HT-29 (cell line): ENCODE results near the gene MAP2K3. TPM values are rescaled to one million over a fixed set of nuclear protein-coding genes. Genes with fewer than 3 reads are reported as not detected.
"Not testable (repeated sequence)": the region's sequence is repeated elsewhere in the genome, so short reads cannot be mapped to it uniquely, and the experiment has no call there.

Experiments
- DNase-seq: peaks from one replicate; pipeline ENCODE4 v3.0.0-alpha.2; 2015; ENCODE audit warnings: low spot score
- total RNA-seq: library from RNA; depleted of rRNA; stranded (reverse); fragments of >200 nt; shearing (Covaris generic); gene quantifications from 2 replicates; pipeline ENCODE4 v1.2.3, GENCODE V29; 2014

The MAP2K3 gene
- total RNA-seq, 1 experiment from 2014 or later: 89.9 TPM

DNA sequence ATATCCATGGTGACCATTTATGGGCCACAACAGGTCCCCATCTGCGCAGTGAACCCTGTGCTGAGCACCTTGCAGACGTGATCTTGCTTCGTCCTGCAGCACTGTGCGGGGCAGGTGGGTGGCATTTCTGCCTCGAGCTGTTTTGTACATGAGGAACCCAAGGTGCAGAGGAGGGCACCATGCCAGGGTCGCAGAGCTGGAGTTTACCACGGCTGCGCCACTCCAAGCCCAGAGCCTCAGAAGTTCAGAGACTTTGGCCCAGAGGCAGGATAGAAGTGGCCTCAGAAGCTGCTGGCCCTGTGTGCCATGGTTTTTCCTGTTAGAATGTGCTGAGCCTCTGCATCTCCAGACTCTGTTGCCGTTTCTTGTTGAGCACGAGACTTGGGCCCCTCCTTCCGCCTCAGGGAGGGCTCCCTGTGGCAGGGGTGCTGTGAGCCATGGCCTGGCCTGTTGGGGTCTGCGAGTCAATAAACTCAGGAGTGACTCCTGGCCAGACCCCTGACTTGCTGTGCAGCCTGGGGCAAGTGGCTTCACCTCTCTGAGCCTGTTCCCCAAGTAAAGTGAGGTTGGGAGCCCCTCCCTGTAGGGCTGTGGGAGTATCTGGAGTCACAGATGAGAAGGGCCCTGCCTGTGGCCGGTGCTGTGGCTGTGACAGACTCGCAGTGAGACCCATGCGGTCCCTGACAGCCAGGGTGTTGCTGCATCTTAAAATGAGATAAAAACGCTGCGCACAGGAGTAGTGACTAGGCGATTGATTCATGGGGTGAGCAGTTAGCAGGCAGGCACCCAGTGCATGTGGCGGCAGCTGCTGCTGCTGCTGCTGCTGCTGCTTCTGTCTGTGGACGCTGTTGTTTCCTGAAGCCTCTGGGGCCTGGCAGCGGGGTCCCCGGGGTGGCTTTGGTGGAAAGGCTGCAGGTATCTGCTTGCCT is 11.8 kb downstream of the MAP2K3 start:
- DNase-seq: no peak

DNA sequence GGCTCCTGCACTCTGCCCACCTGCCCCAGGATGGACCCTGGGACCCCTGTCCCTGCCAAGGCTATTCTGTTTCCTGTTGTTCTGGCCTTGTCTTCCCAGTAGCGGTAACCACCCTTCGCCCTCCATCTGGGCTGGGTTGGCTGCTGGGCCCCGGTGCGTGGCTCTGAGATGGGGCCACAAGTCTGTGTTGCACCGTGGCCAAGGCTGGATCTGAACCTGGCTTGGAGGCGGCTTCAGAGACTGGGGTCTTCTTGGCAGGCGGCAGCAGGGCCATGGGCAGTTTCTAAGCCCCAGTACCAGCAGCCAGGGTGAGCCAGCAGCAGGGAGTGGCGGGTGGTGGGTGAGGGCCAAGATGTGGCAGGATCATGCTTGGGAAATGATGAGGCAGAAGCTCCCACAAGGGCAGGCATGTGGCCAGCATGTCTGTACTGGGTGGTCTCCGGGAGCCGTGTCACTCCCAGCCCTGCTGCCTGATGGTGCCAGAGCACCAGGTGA is 12.6 kb downstream of the MAP2K3 start:
- no peak for DNase-seq

DNA sequence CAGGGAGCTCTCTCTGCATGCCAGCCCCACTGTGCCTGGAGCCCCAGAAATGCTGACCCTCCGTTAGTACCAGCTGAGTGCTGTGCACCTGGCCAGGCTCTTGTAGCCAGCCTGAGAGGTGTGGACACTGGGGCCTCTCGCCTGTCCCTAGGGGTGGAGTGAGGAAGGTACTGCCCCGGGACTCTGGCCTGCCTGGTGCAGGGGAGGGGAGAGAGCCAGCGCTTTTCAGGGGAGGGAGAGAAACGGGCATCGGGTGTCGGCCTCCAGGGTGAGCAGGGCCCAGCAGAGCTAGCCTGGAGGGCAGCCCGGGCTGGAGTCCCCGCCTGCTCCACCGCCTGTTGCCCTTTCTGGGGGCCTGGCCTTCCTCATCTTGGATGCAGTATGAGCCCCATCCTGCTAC is 13.1 kb downstream of the MAP2K3 start:
- DNase-seq: no peak

DNA sequence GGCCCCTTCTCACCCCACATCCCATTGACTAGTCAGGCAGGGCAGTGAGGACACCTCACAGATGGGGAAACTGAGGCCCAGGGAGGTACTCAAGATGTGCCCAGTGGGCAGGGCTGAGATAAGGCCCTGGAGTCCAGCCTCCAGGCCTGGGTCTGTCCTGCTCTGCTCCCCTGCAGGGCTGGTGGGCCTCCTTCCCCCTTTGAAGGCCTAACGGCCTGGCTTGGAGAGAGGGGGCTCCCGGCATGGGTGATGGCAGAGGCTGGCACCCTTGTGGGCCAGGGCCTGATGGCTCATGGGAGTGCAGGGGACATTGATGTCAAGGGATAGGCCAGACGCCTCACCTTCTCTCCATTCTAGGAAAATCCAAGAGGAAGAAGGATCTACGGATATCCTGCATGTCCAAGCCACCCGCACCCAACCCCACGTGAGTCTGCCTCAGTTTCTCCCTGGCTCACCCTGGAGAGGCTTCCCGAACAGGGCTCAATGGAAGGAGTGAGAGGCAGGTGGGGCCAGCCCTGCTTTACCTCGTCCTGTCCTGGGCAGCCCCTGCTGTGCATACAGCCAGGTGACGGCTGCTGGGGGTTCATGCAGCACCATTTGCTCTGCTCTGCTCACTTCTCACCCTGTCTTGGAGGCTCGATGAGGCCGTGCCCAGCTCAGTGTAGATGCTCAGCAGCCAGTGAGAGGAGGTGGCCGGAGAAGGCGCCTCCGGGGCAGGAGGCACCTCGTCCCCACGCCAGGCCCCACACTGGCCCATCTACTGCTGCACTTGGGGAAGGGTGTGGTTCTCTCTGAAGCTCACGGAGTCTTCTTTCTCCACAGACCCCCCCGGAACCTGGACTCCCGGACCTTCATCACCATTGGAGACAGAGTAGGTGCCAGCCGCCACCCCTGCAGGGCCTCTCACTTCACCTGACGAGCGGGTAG is 13.8 kb downstream of the MAP2K3 start:
- DNase-seq: no peak

DNA sequence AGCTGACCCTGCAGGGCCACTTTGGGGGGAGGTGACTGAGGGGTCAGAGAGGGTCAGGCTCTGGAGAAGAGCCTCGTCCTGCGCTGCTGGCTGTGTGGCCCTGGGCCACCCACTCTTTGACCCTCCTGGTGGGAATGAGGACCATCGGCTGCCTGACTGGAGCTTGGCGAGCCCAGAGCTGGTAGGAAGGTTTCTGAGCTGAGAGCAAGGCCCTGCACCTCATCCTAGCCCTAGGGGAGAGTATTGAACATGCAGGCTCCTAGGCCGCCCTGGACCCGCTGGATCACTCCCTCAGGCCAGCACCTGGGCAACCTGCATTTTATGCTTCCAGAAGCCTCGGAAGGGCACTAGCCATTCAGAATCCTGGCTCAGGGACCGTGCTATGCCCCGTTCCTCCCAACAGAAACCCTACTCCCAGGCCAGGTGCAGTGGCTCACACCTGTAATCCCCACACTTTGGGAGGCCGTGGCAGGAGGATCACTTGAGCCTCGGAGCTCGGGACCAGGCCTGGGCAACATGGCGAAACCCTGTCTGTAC is 14.5 kb downstream of the MAP2K3 start:
- DNase-seq: no peak

DNA sequence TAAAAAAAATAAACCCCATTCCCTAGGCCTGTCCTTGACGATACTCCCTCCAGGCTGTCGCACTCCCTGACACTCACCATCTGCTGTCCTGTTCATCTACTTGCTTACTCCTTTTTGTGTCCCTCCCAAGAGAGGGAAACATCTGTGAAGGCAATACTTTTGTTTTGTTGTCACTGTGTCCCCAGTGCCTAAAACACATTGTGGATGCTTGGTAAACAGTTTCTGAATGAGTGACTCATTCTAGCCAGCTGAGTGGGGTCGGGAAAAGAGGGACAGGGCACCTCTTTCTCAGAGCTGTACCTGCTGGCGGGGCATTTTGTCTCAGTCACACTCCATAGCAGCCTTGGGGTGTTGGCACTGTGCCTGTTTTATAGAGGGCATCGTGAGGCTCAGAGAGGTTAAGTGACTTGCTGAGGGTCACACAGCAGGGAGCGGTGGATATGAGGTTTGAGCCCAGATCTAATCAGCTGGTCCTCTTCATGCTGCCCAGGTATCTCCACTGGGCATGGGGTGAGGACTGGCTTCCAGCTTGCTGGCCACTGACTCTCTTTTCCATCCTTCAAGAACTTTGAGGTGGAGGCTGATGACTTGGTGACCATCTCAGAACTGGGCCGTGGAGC is 15.6 kb downstream of the MAP2K3 start:
- no peak for DNase-seq

DNA sequence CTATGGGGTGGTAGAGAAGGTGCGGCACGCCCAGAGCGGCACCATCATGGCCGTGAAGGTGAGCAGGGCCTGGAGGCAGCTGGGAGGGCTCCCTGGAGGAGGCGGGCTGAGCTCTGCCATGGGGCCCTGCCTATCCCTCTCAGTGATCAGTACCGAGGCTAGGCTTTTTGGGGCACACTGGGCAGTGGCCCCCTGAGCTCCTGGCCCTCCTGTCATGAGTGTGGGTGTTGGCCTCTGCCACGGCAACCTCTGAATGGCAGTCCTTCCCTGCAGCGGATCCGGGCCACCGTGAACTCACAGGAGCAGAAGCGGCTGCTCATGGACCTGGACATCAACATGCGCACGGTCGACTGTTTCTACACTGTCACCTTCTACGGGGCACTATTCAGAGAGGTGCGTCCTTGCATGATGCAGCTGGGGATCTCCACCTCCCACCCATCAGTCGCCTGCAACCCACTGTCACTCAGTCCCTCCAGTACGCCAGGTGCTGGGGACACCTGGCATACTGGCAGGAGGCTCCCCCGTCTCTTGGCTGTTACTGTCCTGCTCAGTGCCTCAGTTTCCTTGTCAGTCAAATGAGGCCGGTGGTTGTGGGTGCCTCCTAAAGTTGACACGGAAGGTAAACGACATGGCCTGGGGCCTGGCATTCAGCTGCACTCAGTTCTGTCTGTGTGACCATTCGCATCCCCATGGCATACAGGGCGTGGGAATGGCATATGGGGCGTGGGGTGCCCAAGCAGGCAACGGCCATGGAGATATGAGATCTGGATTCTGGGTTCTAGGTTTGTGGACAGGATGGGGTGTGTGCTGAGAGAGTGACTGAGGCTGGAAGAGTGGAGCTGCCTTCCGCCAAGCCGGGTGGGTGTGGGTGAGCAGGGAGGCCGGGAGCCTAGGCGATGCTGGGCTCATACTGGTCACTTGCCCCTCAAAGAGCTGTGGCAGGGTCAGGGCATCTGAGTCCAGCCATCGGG is 16.4 kb downstream of the MAP2K3 start:
- no peak for DNase-seq

DNA sequence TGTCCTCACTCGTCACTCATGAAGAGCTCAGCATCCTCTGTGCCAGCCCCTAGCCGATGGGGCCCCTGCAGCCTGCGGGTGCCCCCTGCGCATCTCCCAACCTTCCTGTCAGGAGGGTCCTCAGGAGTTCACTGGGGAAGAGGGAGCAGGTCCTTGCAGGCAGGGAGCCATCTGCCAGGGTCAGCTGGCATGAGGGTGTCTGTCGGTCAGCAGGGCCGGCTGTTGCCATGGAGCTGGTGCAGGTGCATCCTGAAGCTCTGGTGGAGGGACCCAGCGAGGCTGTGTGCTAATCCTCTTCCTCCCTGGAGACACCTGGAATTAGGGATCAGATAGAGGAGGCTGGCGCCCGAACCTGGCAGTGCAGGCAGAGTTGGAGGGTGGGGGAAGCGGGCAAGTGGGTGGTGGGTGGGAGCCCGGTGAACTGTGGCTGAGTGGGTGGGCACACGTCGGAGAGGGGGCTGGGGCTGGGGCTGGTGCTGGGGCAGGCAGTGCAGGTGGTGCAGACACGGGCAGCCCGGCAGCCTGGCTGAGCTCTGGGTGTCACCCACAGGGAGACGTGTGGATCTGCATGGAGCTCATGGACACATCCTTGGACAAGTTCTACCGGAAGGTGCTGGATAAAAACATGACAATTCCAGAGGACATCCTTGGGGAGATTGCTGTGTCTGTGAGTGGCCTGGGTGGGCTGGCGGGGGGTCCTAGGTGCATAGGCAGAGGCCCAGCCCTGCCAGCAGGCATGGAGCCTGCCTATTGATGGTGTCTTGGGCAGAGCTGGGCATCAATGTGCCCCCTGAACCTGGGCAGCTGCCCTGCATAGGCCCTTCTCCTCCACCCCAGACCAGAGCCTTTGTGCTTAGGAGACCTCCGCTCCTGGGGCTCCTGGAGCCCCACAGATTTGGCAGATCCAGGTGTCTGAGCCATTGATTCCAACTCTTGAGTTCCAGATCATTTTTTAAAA is 17.4 kb downstream of the MAP2K3 start:
- DNase-seq: no peak

DNA sequence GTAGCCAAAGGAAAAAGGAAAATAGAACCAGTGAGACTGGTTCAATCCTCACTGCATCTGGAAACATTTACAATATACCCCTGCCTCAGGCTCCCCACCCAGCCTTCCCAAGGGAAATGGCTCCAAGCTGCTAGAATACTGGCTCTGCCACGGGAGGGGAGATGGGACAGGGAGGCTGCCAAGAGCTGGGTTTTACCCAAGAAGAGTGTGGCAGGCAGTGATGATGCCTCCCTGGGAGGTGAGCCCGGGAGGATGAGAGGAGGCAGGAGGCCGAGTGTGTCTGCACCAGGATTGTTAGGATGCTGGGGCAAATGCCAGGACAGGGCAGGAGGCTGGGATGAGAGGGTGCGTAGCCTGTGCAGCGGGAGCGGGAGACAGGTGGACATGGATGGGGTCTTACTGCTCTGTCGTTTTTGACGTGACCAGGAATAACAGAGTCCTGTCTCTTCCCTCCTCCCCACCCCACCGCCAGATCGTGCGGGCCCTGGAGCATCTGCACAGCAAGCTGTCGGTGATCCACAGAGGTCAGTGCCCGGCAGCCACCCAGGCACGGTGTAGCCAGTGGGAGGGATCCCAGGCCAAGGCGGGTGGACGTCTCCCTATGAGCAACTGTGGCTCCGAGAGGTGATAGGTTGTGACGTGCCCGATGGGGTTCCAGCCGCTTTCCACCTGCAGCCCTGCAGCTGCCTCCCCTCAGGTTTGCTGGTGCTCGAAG is 18.4 kb downstream of the MAP2K3 start:
- no peak for DNase-seq

DNA sequence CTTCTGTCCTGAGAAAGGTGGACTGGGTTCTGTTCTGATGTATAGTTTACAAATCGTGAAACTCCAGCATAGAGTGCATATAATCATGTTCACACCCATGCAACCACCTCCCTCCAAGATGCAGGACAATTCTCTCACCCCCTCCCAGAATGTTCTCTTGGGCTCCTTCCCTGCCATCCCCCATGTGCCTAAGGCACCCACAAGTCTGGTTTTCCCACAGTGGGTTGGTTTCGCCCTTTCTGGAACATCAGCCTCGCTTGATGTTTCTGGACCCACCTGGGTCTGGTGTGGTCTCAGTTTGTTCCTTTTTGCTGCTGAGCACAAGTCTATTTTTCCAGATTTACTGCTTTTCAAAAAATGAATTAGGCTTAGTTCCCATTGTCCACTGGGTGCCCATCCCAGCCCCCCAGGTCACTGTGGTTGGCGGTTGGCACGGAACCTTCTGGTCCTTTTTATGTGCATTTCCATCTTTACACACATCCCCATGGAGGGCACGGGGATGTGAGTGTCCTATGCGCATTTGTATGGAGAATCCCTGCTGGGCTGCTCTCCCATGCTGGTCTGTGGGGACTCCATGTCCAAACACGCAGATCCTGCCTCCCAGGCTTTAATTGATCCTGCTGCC is 19.0 kb downstream of the MAP2K3 start:
- no peak for DNase-seq

DNA sequence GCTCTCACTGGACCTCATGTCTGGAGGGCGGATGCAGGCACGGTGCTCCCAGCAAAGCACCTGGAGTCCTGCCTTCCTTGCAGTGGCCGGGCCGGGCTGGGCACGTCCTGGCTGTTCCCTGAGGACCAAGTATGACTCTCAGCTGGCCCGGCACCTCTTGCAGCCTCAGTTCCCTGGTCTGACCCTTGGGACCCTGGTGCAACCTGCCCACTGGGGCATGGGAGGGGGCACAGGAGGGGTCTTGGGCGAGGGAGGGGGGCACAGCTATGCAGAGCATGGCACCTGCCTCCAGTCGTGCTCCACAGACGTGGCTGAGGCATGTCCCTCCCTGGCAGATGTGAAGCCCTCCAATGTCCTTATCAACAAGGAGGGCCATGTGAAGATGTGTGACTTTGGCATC is 19.6 kb downstream of the MAP2K3 start:
- DNase-seq: no peak

DNA sequence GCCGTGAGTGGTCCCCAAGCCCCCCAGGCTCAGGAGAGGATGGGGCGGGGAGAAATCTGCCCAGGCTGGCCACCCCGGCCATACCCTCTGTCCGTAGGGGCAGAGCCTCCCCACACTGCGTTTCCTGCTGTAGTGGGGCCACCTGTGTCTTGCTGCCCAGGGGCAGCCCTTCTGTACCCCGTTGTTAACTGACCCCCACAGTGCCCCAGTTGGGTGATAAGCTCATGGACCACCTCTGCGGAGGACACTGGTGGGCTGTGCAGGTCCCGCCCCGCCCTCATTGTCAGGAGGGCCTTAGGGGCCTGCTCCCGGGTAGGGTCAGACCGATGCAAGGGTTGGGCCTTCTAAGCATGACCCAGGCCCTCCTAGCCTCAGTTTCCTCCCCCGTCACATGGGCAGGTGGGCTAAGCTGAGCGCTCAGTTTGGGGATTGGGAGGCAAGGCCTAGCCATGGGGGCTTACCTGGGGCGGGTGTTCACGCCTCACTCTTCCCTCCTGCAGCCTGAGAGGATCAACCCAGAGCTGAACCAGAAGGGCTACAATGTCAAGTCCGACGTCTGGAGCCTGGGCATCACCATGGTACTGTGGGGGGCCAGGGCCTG is 20.1 kb downstream of the MAP2K3 start:
- DNase-seq: not testable (repeated sequence)

DNA sequence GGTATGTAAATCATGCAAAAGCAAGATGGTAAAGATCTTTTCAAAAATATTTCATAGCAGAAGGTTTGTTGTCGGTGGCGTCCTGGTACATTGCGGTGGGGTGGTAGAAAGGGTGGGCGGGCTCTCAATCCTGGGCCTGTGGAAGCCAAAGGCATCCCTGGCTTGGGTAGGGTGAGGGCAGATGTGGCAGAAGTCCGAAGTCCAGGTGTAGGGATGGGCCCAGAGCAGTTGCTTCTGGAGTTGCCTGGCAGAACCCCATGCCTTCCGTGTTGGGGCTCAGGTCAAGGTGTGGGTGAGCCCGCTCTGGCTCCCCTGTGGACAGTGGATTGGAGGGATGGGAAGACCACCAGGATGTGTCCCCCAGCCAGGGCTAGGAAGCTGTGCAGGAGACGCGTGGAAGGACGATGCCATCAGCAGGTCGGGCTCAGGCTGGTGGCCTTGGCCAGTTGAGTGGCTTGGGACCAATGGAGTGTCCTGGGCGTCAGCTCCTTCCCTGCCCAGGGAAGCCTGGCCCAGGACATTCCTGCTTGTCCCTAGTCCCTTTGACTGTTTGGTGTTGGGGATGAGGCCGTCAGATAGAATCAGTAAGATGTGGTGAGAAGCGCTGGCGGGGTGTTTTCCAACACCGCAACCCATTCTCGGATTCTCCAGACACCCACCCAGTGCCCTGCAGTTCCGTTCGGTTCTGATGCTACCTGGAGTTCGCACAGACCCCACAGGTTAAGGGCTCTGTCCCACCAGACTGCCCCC is 21.1 kb downstream of the MAP2K3 start:
- DNase-seq: not testable (repeated sequence)

DNA sequence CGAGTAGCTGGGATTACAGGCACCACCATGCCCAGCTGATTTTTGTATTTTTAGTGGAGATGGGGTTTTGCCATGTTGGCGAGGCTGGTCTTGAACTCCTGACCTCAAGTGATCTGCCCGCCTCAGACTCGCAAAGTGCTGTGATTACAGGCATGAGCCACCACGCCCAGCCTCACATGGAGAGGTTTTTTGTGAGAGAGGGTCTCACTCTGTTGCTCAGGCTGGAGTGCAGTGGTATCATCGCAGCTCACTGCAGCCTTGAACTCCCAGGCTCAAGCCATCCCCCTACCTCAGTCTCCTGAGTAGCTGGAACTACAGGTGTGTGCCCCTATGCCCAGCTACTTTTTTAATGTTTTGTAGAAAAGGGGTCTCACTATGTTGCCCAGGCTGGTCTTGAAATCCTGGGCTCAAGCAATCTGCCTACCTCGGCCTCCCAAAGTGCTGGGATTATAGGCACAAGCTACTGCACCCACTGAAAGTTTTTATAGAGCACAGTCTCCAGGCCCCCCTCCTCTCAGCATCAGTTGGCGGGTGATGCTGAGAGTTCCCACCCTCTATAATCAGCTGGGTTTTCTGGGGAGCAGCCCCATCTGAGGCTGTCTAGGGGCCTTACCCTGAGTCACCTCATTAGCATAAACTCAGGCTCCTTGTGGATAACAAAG is 22.2 kb downstream of the MAP2K3 start:
- DNase-seq: not testable (repeated sequence)

DNA sequence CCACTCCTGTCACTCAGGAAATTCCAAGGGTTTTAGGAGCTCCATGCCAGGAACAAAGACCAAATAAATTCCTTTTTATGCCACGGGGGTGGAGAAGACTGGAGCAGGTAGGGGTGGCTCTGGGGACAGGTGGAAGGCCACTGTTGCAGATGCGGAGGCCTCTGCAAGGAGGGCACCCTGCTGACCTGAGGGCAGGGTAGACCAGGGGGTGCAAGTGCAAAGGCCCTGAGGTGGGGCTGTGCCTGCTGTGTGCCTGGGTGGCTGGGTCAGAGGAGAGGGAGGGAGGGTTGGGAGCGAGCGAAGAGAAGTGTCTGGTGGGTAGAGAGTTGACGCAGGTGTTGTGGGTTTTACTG is 22.7 kb downstream of the MAP2K3 start:
- not testable (repeated sequence) for DNase-seq

DNA sequence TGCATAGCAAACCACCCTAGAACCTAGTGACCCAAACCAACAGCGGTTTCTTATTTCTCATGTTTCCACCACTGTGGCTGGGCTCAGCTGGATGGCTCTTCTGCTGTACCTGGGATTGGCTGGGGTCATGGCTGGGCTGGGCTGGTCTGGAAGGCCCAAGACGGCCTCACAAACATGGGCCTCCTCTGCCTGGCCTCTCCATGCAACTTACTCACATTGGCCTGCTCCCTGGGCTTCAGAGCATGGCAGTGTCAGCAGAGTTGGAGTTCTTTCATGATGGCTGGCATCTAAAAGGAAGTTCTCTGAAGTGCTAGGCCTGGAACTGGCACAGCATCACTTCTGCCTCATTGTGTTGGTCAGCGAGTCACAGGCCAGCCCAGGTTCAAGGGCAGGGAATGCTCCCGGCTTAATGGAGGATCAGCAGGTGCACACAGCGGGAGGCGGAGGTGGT is 24.4 kb downstream of the MAP2K3 start:
- not testable (repeated sequence) for DNase-seq
